Thyroid gland (tissue), 4 donors: ENCODE data around the gene IVL. TPM values are rescaled to one million over a fixed set of nuclear protein-coding genes. Genes with fewer than 3 reads are reported as not detected.

Experiments used
- total RNA-seq, 4 donors: library from RNA; depleted of rRNA; stranded (reverse); fragments of >200 nt; gene quantifications; one replicate each; pipeline ENCODE4 v1.2.3, GENCODE V29; 2016

IVL gene
- total RNA-seq, 4 donors from 2014 or later = not detected

Other genes with a start within 250 kb of the IVL start
- gene LCE2D, start 245.2 kb upstream of the IVL start, total RNA-seq = not detected
- gene LCE2C, start 233.3 kb upstream of the IVL start, total RNA-seq = 10 to 100 TPM in 1 of 4 donors, not detected in 3; 17.6 TPM
- gene LCE2B, start 222.4 kb upstream of the IVL start, total RNA-seq = not detected
- gene LCE2A, start 210.2 kb upstream of the IVL start, total RNA-seq = not detected
- not detected for gene LCE4A, start 200.4 kb upstream of the IVL start, total RNA-seq
- not detected for gene KPRP, start 150.5 kb upstream of the IVL start, total RNA-seq
- gene LCE1F, start 133.4 kb upstream of the IVL start, total RNA-seq = not detected
- not detected for gene LCE1E, start 122.3 kb upstream of the IVL start, total RNA-seq
- not detected for gene LCE1D, start 111.8 kb upstream of the IVL start, total RNA-seq
- gene LCE1C, start 101.9 kb upstream of the IVL start, total RNA-seq = not detected
- not detected for gene LCE1B, start 96.6 kb upstream of the IVL start, total RNA-seq
- not detected for gene LCE1A, start 81.1 kb upstream of the IVL start, total RNA-seq
- gene LCE6A, start 65.7 kb upstream of the IVL start, total RNA-seq = not detected
- not detected for gene LCE7A, start 48.5 kb upstream of the IVL start, total RNA-seq
- gene SMCP, start 30.2 kb upstream of the IVL start, total RNA-seq = 1 to 10 TPM in 1 of 4 donors, not detected in 3; 2.6 TPM
- not detected for gene SPRR5, start 38.7 kb downstream of the IVL start, total RNA-seq
- gene SPRR4, start 62.1 kb downstream of the IVL start, total RNA-seq = not detected
- gene SPRR1A, start 75.5 kb downstream of the IVL start, total RNA-seq = not detected
- gene SPRR3, start 93.2 kb downstream of the IVL start, total RNA-seq = not detected
- gene SPRR1B, start 122.7 kb downstream of the IVL start, total RNA-seq = not detected
- not detected for gene SPRR2D, start 132.6 kb downstream of the IVL start, total RNA-seq
- gene SPRR2A, start 149.0 kb downstream of the IVL start, total RNA-seq = not detected
- gene SPRR2B, start 163.1 kb downstream of the IVL start, total RNA-seq = not detected
- gene SPRR2E, start 186.0 kb downstream of the IVL start, total RNA-seq = not detected
- not detected for gene SPRR2F, start 205.0 kb downstream of the IVL start, total RNA-seq
- not detected for gene SPRR2G, start 242.3 kb downstream of the IVL start, total RNA-seq